Medulla oblongata (tissue), 1 donor: ENCODE measurements around the gene GATA5.

Experiments
- DNase-seq: peaks from one replicate; pipeline ENCODE4 v3.0.0-alpha.2; 2015; ENCODE audit errors: extremely low spot score

Gene GATA5

GRCh38 chr20:62472941-62473585 lies 2.7 kb downstream of the GATA5 start:
- DNase-seq, result no peak

GRCh38 chr20:62472138-62472940 lies 3.5 kb downstream of the GATA5 start:
- no peak for DNase-seq

GRCh38 chr20:62470459-62470858 lies 5.3 kb downstream of the GATA5 start:
- DNase-seq, result no peak

- no peak for DNase-seq
Observed at GRCh38 chr20:62470001-62470400, 5.8 kb downstream of the GATA5 start.

GRCh38 chr20:62469352-62469751 lies 6.4 kb downstream of the GATA5 start:
- DNase-seq, result no peak

- DNase-seq, result no peak
Observed at GRCh38 chr20:62466806-62467537, 8.8 kb downstream of the GATA5 start.

GRCh38 chr20:62466072-62466760 lies 9.6 kb downstream of the GATA5 start:
- DNase-seq, result no peak

- DNase-seq, result no peak
Observed at GRCh38 chr20:62464990-62465389, 10.8 kb downstream of the GATA5 start.

GRCh38 chr20:62464425-62464770 lies 11.4 kb downstream of the GATA5 start:
- DNase-seq, result no peak

- DNase-seq, result no peak
Observed at GRCh38 chr20:62463651-62464424, 12.0 kb downstream of the GATA5 start.

- DNase-seq, result no peak
Observed at GRCh38 chr20:62462976-62463592, 12.7 kb downstream of the GATA5 start.

- DNase-seq, result no peak
Observed at GRCh38 chr20:62461834-62462233, 14.0 kb downstream of the GATA5 start.

- DNase-seq, result no peak
Observed at GRCh38 chr20:62461157-62461556, 14.6 kb downstream of the GATA5 start.

GRCh38 chr20:62460678-62461077 lies 15.1 kb downstream of the GATA5 start:
- DNase-seq, result no peak

- DNase-seq, result no peak
Observed at GRCh38 chr20:62459488-62459887, 16.3 kb downstream of the GATA5 start.

GRCh38 chr20:62458275-62459251 lies 17.2 kb downstream of the GATA5 start:
- DNase-seq, result no peak

GRCh38 chr20:62457831-62458230 lies 18.0 kb downstream of the GATA5 start:
- DNase-seq, result no peak

GRCh38 chr20:62457098-62457497 lies 18.7 kb downstream of the GATA5 start:
- DNase-seq, result no peak

GRCh38 chr20:62455929-62456328 lies 19.9 kb downstream of the GATA5 start:
- DNase-seq, result no peak
